Activated naive CD4-positive, alpha-beta T cell treated with anti-CD3 and anti-CD28 coated beads, Interleukin-2, amount 50 U/mL, for 72 hours (primary cell): ENCODE measurements around the gene CHL1. TPM values are rescaled to one million over a fixed set of nuclear protein-coding genes. Genes with fewer than 3 reads are reported as not detected.

Experiments
- ATAC-seq, 2 donors: fragments of 150-1000 bp; cut with Tn5 transposase; 2 replicates each; pipeline ENCODE4 v1.10.0; 2021; ENCODE audit warnings: mild to moderate bottlenecking in 2 of 2, moderate library complexity in 2 of 2
- DNase-seq, 2 donors: peaks; one replicate each; pipeline ENCODE4 v3.0.0; 2021 to 2022; ENCODE audit warnings: low spot score in 2 of 2
- H3K27ac Mint-ChIP-seq, 2 donors: one replicate each; pipeline ENCODE4 v1.8.0; 2022; ENCODE audit warnings: mild to moderate bottlenecking in 2 of 2, mixed read lengths in 2 of 2
- H3K36me3 Mint-ChIP-seq, 2 donors: one replicate each; pipeline ENCODE4 v1.8.0; 2022; ENCODE audit warnings: mixed read lengths in 2 of 2
- H3K9me3 Mint-ChIP-seq, 2 donors: one replicate each; pipeline ENCODE4 v1.8.0; 2022; ENCODE audit warnings: mixed read lengths in 2 of 2
- total RNA-seq, 2 donors: library from RNA; stranded (reverse); gene quantifications; one replicate each; pipeline ENCODE4 v1.2.3, GENCODE V29; 2022

Gene CHL1
- total RNA-seq, 2 donors from 2014 or later, result not detected

- H3K27ac Mint-ChIP-seq, result no peak overlapping the region
- ATAC-seq (no peak), DNase-seq (no peak)
- H3K9me3 Mint-ChIP-seq, result peaks cover 4 to 9% of the 10 kb centered on the region in 2 donors
- no peaks in the 10 kb centered on the region for H3K36me3 Mint-ChIP-seq
Observed at GRCh38 chr3:294581-294980, 98.0 kb downstream of the CHL1 start.

GRCh38 chr3:295166-295565 is 98.6 kb downstream of the CHL1 start:
- Mint-ChIP-seq H3K9me3 (peaks cover 8 to 9% of the 10 kb centered on the region in 2 donors), H3K27ac (no peak overlapping the region), H3K36me3 (no peaks in the 10 kb centered on the region)
- no peak for DNase-seq
- no peak for ATAC-seq

GRCh38 chr3:297585-297984 is 101.0 kb downstream of the CHL1 start:
- ATAC-seq, result no peak
- Mint-ChIP-seq H3K27ac (no peak overlapping the region), H3K36me3 (no peaks in the 10 kb centered on the region), H3K9me3 (peaks cover 9 to 13% of the 10 kb centered on the region in 2 donors)
- no peak for DNase-seq

GRCh38 chr3:299590-300301 is 103.2 kb downstream of the CHL1 start:
- Mint-ChIP-seq H3K36me3 (peaks cover 0 to 9% of the 10 kb centered on the region in 2 donors), H3K27ac (no peak overlapping the region), H3K9me3 (peaks cover 13 to 18% of the 10 kb centered on the region in 2 donors)
- no peak for ATAC-seq
- DNase-seq, result no peak

- peaks cover 0 to 11% of the 10 kb centered on the region in 2 donors for H3K36me3 Mint-ChIP-seq
- ATAC-seq (no peak), DNase-seq (no peak)
- peaks cover 5 to 15% of the 10 kb centered on the region in 2 donors for H3K9me3 Mint-ChIP-seq
- H3K27ac Mint-ChIP-seq, result no peak overlapping the region
Observed at GRCh38 chr3:307182-307581, 110.6 kb downstream of the CHL1 start.

- H3K9me3 Mint-ChIP-seq, result peaks cover 5 to 12% of the 10 kb centered on the region in 2 donors
- H3K36me3 Mint-ChIP-seq, result peaks cover 0 to 11% of the 10 kb centered on the region in 2 donors
- no peak overlapping the region for H3K27ac Mint-ChIP-seq
- ATAC-seq (no peak), DNase-seq (no peak)
Observed at GRCh38 chr3:308597-309321, 112.2 kb downstream of the CHL1 start.

- peaks cover 4 to 8% of the 10 kb centered on the region in 2 donors for H3K9me3 Mint-ChIP-seq
- DNase-seq (no peak), ATAC-seq (no peak)
- no peaks in the 10 kb centered on the region for H3K36me3 Mint-ChIP-seq
- no peak overlapping the region for H3K27ac Mint-ChIP-seq
Observed at GRCh38 chr3:312160-312733, 115.7 kb downstream of the CHL1 start.

- peaks cover 4 to 8% of the 10 kb centered on the region in 2 donors for H3K9me3 Mint-ChIP-seq
- no peaks in the 10 kb centered on the region for H3K36me3 Mint-ChIP-seq
- ATAC-seq, result no peak
- H3K27ac Mint-ChIP-seq, result no peak overlapping the region
- DNase-seq, result no peak
Observed at GRCh38 chr3:312911-313310, 116.3 kb downstream of the CHL1 start.

- DNase-seq (no peak), ATAC-seq (no peak)
- H3K27ac Mint-ChIP-seq, result no peak overlapping the region
- peaks cover 0 to 3% of the 10 kb centered on the region in 2 donors for H3K9me3 Mint-ChIP-seq
- no peaks in the 10 kb centered on the region for H3K36me3 Mint-ChIP-seq
Observed at GRCh38 chr3:317012-317411, 120.4 kb downstream of the CHL1 start.

GRCh38 chr3:318903-319302 is 122.3 kb downstream of the CHL1 start:
- no peak overlapping the region for H3K27ac Mint-ChIP-seq
- ATAC-seq (no peak), DNase-seq (no peak)
- peaks cover 0 to 3% of the 10 kb centered on the region in 2 donors for H3K9me3 Mint-ChIP-seq
- no peaks in the 10 kb centered on the region for H3K36me3 Mint-ChIP-seq

GRCh38 chr3:324423-324822 is 127.9 kb downstream of the CHL1 start:
- Mint-ChIP-seq H3K9me3 (no peaks in the 10 kb centered on the region), H3K36me3 (no peaks in the 10 kb centered on the region), H3K27ac (no peak overlapping the region)
- DNase-seq (no peak), ATAC-seq (no peak)

- H3K27ac Mint-ChIP-seq, result no peak overlapping the region
- H3K36me3 Mint-ChIP-seq, result no peaks in the 10 kb centered on the region
- no peak for ATAC-seq
Observed at GRCh38 chr3:325495-325894, 128.9 kb downstream of the CHL1 start.

GRCh38 chr3:330494-331115 is 134.0 kb downstream of the CHL1 start:
- H3K27ac Mint-ChIP-seq, result no peak overlapping the region
- H3K36me3 Mint-ChIP-seq, result no peaks in the 10 kb centered on the region
- DNase-seq, result no peak
- no peak for ATAC-seq
- H3K9me3 Mint-ChIP-seq, result no peaks in the 10 kb centered on the region

More at GRCh38 chr3:325495-325894, 128.9 kb downstream of the CHL1 start:
- DNase-seq, result no peak
- H3K9me3 Mint-ChIP-seq, result no peaks in the 10 kb centered on the region

GRCh38 chr3:331881-332280 is 135.3 kb downstream of the CHL1 start:
- Mint-ChIP-seq H3K27ac (no peak overlapping the region), H3K36me3 (no peaks in the 10 kb centered on the region), H3K9me3 (no peaks in the 10 kb centered on the region)
- DNase-seq (no peak), ATAC-seq (no peak)

GRCh38 chr3:332701-333100 is 136.1 kb downstream of the CHL1 start:
- DNase-seq (no peak), ATAC-seq (no peak)
- no peaks in the 10 kb centered on the region for H3K36me3 Mint-ChIP-seq
- H3K9me3 Mint-ChIP-seq, result no peaks in the 10 kb centered on the region
- H3K27ac Mint-ChIP-seq, result no peak overlapping the region

- ATAC-seq (no peak), DNase-seq (no peak)
- Mint-ChIP-seq H3K36me3 (no peaks in the 10 kb centered on the region), H3K27ac (no peak overlapping the region), H3K9me3 (no peaks in the 10 kb centered on the region)
Observed at GRCh38 chr3:335240-335639, 138.7 kb downstream of the CHL1 start.

GRCh38 chr3:339351-339750 is 142.8 kb downstream of the CHL1 start:
- DNase-seq (no peak), ATAC-seq (no peak)
- H3K36me3 Mint-ChIP-seq, result no peaks in the 10 kb centered on the region
- no peaks in the 10 kb centered on the region for H3K9me3 Mint-ChIP-seq
- H3K27ac Mint-ChIP-seq, result no peak overlapping the region
